Prostate gland (tissue), 2 donors: ENCODE measurements around the gene SCO1. TPM values are rescaled to one million over a fixed set of nuclear protein-coding genes. Genes with fewer than 3 reads are reported as not detected.

Experiments
- DNase-seq: peaks from one replicate; pipeline ENCODE4 v3.0.0-alpha.2; 2019; ENCODE audit warnings: low spot score
- H3K27ac ChIP-seq, 2 donors: fragments of 200-600 bp; sonication (generic); 2 replicates each; pipeline ENCODE4 v1.5.1; 2017 to 2019
- H3K27me3 ChIP-seq: fragments of 200-600 bp; sonication (generic); replicated peaks from 2 replicates; pipeline ENCODE4 v1.5.1; 2019; ENCODE audit not compliant: insufficient read depth
- H3K36me3 ChIP-seq, 2 donors: fragments of 200-600 bp; sonication (generic); 1 replicate in 1 of 2; 2 replicates in 1 of 2; pipeline versions ENCODE4 v1.5.1 to v1.8.1; 2017 to 2019
- H3K4me1 ChIP-seq: fragments of 200-600 bp; sonication (generic); replicated peaks from 2 replicates; pipeline ENCODE4 v1.5.1; 2019
- H3K4me3 ChIP-seq, 2 donors: fragments of 200-600 bp; sonication (generic); 2 replicates each; pipeline ENCODE4 v1.5.1; 2017 to 2019
- H3K9me3 ChIP-seq: fragments of 200-600 bp; sonication (generic); 2 replicates; pipeline ENCODE4 v1.5.1; 2017
- POLR2A ChIP-seq: fragments of 450-650 bp; IDR thresholded peaks from one replicate; pipeline ENCODE4 v1.6.1; 2016; ENCODE audit warnings: antibody characterized with exemption, mild to moderate bottlenecking
- POLR2AphosphoS5 ChIP-seq: sonication (generic); formaldehyde crosslinking; IDR thresholded peaks from one replicate; pipeline ENCODE4 v1.6.1; 2017; ENCODE audit warnings: antibody characterized with exemption
- WGBS: methylation state at CpG from one replicate; pipeline ENCODE4 v1.1.5; 2018; 5-methylcytosine and 5-hydroxymethylcytosine counted together
- intact Hi-C: fragments of 100-400 bp; cut with DNase I; formaldehyde crosslinking; loops from one replicate; pipeline ENCODE4 v1.14.2; 2022
- total RNA-seq, 2 donors: library from RNA; depleted of rRNA; stranded (reverse); fragments of >200 nt; gene quantifications; one replicate each; pipeline ENCODE4 v1.1.0, GENCODE V29; 2016
- TF ChIP-seq, protein P1 (sequence below), 4 experiments: fragments of 200-600 bp in 2 of 4; fragments of 450-650 bp in 2 of 4; sonication (generic) in 2 of 4; IDR thresholded peaks; 1 replicate in 3 of 4; 2 replicates in 1 of 4; pipeline ENCODE4 v1.5.1; 2016 to 2019; ENCODE audit warnings: antibody characterized with exemption in 4 of 4, mild to moderate bottlenecking in 2 of 4, moderate library complexity in 2 of 4

Gene SCO1
- total RNA-seq, 2 donors from 2014 or later = 21.7 to 38.3 TPM

DNA sequence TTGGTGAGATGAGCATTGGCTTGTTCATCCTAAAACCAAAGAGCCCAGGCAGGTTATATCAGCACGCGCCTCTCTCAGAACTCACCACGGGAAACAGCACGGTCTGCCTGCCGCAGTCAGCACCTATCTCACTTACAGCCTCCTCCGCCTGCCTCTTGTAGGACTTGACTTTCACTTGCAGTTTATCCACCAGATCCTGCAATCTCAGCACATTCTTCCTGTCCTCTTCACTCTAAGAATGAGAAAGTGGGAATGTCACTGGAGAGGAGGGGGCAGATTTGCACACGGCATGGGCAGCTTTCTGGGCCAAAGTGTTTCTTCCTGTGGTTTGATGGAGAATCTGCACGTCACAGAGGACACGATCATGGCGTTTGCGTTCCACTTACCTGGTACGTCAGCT is 67.6 kb downstream of the SCO1 start:
- TF ChIP-seq POLR2AphosphoS5 (no peak), POLR2A (no peak)
- TF ChIP-seq, protein P1, sequence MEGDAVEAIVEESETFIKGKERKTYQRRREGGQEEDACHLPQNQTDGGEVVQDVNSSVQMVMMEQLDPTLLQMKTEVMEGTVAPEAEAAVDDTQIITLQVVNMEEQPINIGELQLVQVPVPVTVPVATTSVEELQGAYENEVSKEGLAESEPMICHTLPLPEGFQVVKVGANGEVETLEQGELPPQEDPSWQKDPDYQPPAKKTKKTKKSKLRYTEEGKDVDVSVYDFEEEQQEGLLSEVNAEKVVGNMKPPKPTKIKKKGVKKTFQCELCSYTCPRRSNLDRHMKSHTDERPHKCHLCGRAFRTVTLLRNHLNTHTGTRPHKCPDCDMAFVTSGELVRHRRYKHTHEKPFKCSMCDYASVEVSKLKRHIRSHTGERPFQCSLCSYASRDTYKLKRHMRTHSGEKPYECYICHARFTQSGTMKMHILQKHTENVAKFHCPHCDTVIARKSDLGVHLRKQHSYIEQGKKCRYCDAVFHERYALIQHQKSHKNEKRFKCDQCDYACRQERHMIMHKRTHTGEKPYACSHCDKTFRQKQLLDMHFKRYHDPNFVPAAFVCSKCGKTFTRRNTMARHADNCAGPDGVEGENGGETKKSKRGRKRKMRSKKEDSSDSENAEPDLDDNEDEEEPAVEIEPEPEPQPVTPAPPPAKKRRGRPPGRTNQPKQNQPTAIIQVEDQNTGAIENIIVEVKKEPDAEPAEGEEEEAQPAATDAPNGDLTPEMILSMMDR (IDR thresholded peaks at IDR 0.05) = no peak
- H3K27ac ChIP-seq = no peak overlapping the region
- no peaks in the 10 kb centered on the region for H3K27me3 ChIP-seq
- H3K4me1 ChIP-seq = no peaks in the 10 kb centered on the region
- no peaks in the 10 kb centered on the region for H3K9me3 ChIP-seq
- DNase-seq = no peak
- no peaks in the 10 kb centered on the region for H3K36me3 ChIP-seq
- WGBS = 94% methylated on average over 12 of the region's 12 CpGs
- intact Hi-C loops = no loop called here
- H3K4me3 ChIP-seq = no peak overlapping the region

DNA sequence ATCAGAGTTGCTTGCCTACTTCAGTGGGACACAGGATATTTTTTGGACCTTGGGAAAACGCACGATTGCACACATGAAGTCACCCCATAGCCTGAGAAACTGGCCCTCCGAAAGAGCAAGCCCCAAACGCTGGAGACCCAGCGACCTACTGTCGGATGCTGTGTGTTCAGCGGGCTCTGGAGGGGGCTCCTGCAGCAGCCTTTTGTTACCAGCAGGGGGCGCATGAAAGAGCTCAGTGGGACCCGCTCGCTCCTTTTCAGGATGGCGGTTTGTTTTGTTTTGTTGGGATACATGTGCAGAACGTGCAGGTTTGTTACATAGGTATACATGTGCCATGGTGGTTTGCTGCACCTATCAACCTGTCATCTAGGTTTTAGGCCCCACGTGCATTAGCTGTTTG is 68.6 kb downstream of the SCO1 start:
- Histone ChIP-seq H3K4me1 (no peaks in the 10 kb centered on the region), H3K4me3 (no peak overlapping the region), H3K36me3 (no peaks in the 10 kb centered on the region), H3K27me3 (no peaks in the 10 kb centered on the region), H3K27ac (no peak overlapping the region), H3K9me3 (no peaks in the 10 kb centered on the region)
- TF ChIP-seq POLR2AphosphoS5 (no peak), POLR2A (no peak)
- TF ChIP-seq, protein P1 (IDR thresholded peaks at IDR 0.05) = peak in 1 of 4 experiments; percentile 23
- intact Hi-C loops = no loop called here
- no peak for DNase-seq
- 85% methylated on average over 13 of the region's 13 CpGs for WGBS

DNA sequence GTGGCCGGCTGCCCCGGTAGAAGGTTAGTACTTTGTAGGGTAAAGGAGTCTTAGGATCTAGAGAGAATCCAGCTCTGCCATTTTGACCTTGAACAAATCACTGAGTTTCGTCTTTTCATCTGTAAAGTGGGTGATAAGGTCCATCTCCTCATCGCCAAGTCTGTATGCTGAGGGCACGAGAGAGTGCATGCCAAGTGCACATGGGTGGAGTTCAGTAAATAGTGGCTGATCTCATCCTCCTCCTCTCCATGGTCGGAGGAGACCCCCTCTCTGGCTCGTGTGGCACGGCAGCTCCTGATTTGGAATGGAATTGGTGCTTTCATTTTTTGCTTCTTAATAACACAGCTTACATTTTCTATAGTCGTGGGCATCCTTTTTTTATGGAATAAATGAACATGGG is 70.9 kb downstream of the SCO1 start:
- intact Hi-C loops = no loop called here
- no peak for DNase-seq
- Histone ChIP-seq H3K27me3 (no peaks in the 10 kb centered on the region), H3K36me3 (no peaks in the 10 kb centered on the region), H3K9me3 (no peaks in the 10 kb centered on the region), H3K4me1 (no peaks in the 10 kb centered on the region), H3K27ac (no peak overlapping the region), H3K4me3 (no peak overlapping the region)
- TF ChIP-seq, protein P1 (IDR thresholded peaks at IDR 0.05) = no peak
- TF ChIP-seq POLR2AphosphoS5 = no peak
- TF ChIP-seq POLR2A = no peak
- 85% methylated on average over 9 of the region's 9 CpGs for WGBS

DNA sequence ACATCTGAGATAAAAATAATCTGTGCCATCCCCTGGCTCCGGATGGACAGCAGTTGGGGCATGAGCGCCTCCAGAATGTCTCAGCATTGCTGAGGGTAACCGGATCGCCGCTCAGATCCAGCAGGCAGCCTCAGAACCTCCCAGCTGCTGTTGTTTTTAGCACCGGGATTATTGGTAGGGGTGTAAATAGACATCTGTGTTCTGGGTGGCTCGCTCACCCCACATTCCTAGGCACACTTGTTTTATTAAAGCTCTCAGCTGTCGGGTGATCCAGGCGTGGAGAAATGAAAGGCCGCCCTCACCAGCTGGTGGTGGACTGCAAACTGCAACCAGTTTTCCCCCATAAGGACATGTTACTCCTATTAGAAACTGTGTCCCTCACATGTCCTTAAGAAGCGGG is 72.4 kb downstream of the SCO1 start:
- H3K27me3 ChIP-seq = no peaks in the 10 kb centered on the region
- intact Hi-C loops = no loop called here
- H3K27ac ChIP-seq = peak overlapping the region; percentile 14 to 44
- WGBS = 87% methylated on average over 11 of the region's 11 CpGs
- TF ChIP-seq POLR2AphosphoS5 = no peak
- TF ChIP-seq, protein P1 (IDR thresholded peaks at IDR 0.05) = no peak
- TF ChIP-seq POLR2A = no peak
- no peak for DNase-seq
- H3K4me1 ChIP-seq = no peaks in the 10 kb centered on the region
- no peaks in the 10 kb centered on the region for H3K36me3 ChIP-seq
- no peaks in the 10 kb centered on the region for H3K9me3 ChIP-seq
- H3K4me3 ChIP-seq = no peak overlapping the region

DNA sequence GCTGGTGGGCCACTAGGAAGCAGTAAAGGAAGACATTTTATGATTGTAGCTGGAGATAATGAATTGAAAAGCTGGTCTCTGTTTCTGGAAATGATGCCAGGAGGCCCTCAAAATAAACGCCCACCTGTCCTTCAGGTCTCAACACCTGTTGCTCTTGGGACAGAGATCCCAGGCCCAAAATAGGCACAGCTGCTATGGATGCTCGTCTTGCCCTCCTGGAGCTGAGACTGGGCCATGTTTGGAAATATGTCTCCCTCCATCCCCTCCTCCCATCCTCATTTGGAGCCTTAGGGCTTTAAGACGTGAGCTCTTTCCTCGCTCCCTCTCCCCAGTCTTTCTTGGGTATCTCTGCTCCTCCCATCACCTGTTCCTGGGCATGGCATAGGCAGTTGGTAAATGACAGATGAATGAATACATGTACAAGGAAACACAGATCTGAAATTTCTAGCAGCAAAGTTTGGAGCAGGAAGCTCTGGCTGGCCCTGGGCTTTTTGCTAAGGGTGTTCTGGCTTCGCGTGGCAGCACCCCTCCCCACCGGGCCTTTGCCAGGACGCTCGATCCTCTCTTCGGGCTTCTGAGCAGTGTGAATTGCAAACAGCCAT is 73.5 kb downstream of the SCO1 start:
- WGBS = 47% methylated on average over 10 of the region's 10 CpGs
- intact Hi-C loops = loop anchor here (2.0 kb wide), 1 partner anchor 297 kb away; no protein-coding TSS in a partner anchor
- H3K27ac ChIP-seq = peak overlapping the region; percentile 44 to 50

More for the DNA sequence above, 73.5 kb downstream of the SCO1 start:
- no peak for DNase-seq
- H3K4me1 ChIP-seq = no peaks in the 10 kb centered on the region
- no peaks in the 10 kb centered on the region for H3K36me3 ChIP-seq
- H3K4me3 ChIP-seq = no peak overlapping the region
- TF ChIP-seq POLR2AphosphoS5 (no peak), POLR2A (no peak)
- TF ChIP-seq, protein P1 (IDR thresholded peaks at IDR 0.05) = no peak
- H3K9me3 ChIP-seq = no peaks in the 10 kb centered on the region
- no peaks in the 10 kb centered on the region for H3K27me3 ChIP-seq
